Keratinocyte (primary cell): ENCODE results near the gene THOC5. TPM values are rescaled to one million over a fixed set of nuclear protein-coding genes. Genes with fewer than 3 reads are reported as not detected.
A peak's percentile ranks its signal among the peaks of the same experiment; 100 is the strongest.
"Not testable (repeated sequence)": the region's sequence is repeated elsewhere in the genome, so short reads cannot be mapped to it uniquely, and the experiment has no call there.

Source experiments
- DNase-seq: peaks from one replicate; pipeline ENCODE4 v3.0.0-alpha.2; 2011; ENCODE audit warnings: low read depth, missing footprints, low spot score
- FAIRE-seq: peaks from 2 replicates; lab custom pipeline; 2011; peaks lifted over from hg19 to GRCh38; lab: Jason Lieb, UNC
- H2AFZ ChIP-seq: 2 replicates; pipeline ENCODE4 v1.6.0; 2012; ENCODE audit warnings: low read length, control low read depth, inconsistent platforms; ENCODE audit not compliant: control insufficient read depth
- H3K27ac ChIP-seq: 2 replicates; pipeline ENCODE4 v1.5.1; 2011; ENCODE audit warnings: low read length; ENCODE audit not compliant: control insufficient read depth, insufficient read depth
- H3K27me3 ChIP-seq: 3 replicates; pipeline ENCODE4 v1.6.0; 2011; ENCODE audit warnings: low read length; ENCODE audit not compliant: control insufficient read depth, insufficient read depth; ENCODE audit errors: extremely low read depth
- H3K36me3 ChIP-seq, 2 experiments: 2 replicates in 1 of 2; 3 replicates in 1 of 2; pipeline ENCODE4 v1.5.1; 2011; ENCODE audit warnings: low read length in 2 of 2, mild to moderate bottlenecking in 1 of 2; ENCODE audit not compliant: control insufficient read depth in 2 of 2, insufficient read depth in 2 of 2; ENCODE audit errors: extremely low read depth in 1 of 2
- H3K4me1 ChIP-seq: 3 replicates; pipeline ENCODE4 v1.5.1; 2011; ENCODE audit warnings: low read length; ENCODE audit not compliant: control insufficient read depth, insufficient read depth; ENCODE audit errors: extremely low read depth
- H3K4me2 ChIP-seq: 3 replicates; pipeline ENCODE4 v1.6.0; 2011; ENCODE audit warnings: low read depth, low read length; ENCODE audit not compliant: control insufficient read depth, insufficient read depth; ENCODE audit errors: extremely low read depth
- H3K4me3 ChIP-seq, 3 experiments: fragments of 200-600 bp in 1 of 3; sonication (generic) in 1 of 3; 2 replicates in 2 of 3; 3 replicates in 1 of 3; pipeline ENCODE4 v1.5.1; 2011 to 2016; ENCODE audit warnings: low read length in 3 of 3, mild to moderate bottlenecking in 3 of 3, control low read depth in 2 of 3, inconsistent platforms in 1 of 3, low read depth in 1 of 3, mixed read lengths in 1 of 3, mixed run types in 1 of 3, moderate library complexity in 1 of 3; ENCODE audit not compliant: control insufficient read depth in 2 of 3, insufficient read depth in 2 of 3; ENCODE audit errors: extremely low read depth in 1 of 3
- H3K79me2 ChIP-seq: 2 replicates; pipeline ENCODE4 v1.6.0; 2012; ENCODE audit warnings: low read length; ENCODE audit not compliant: control insufficient read depth, insufficient read depth
- H3K9ac ChIP-seq: 3 replicates; pipeline ENCODE4 v1.6.0; 2011; ENCODE audit warnings: low read length; ENCODE audit not compliant: control insufficient read depth, insufficient read depth; ENCODE audit errors: extremely low read depth
- H3K9me1 ChIP-seq: 3 replicates; pipeline ENCODE4 v1.6.0; 2011; ENCODE audit warnings: low read length; ENCODE audit not compliant: control insufficient read depth, insufficient read depth; ENCODE audit errors: extremely low read depth
- H3K9me3 ChIP-seq: 2 replicates; pipeline ENCODE4 v1.5.1; 2012; ENCODE audit warnings: low read depth, low read length; ENCODE audit not compliant: control insufficient read depth
- H4K20me1 ChIP-seq: 3 replicates; pipeline ENCODE4 v1.6.0; 2011; ENCODE audit warnings: low read length; ENCODE audit not compliant: control insufficient read depth, insufficient read depth; ENCODE audit errors: extremely low read depth
- EZH2 ChIP-seq: IDR thresholded peaks from one replicate; pipeline ENCODE4 v1.6.1; 2012; ENCODE audit warnings: inconsistent platforms, mild to moderate bottlenecking, low read length, moderate library complexity
- dilution Hi-C: fragments of 300-500 bp; cut with MboI; formaldehyde crosslinking; loops from one replicate; pipeline ENCODE4 v1.7.0; 2020; ENCODE audit warnings: low sequenced_read_pairs; ENCODE audit not compliant: extremely low pct_ligation_motif_present
- polyA plus RNA-seq, 5 experiments: library from polyadenylated mRNA; depleted of rRNA in 3 of 5; stranded (reverse) in 3 of 5; stranded (forward) in 1 of 5; unstranded in 1 of 5; fragments of >200 nt; gene quantifications; 1 replicate in 1 of 5; 2 replicates in 3 of 5; 3 replicates in 1 of 5; pipeline versions ENCODE4 v1.2.1 to v1.2.3, GENCODE V29; 2011 to 2012; ENCODE audit warnings: missing spikeins in 2 of 5, low read depth in 1 of 5, low replicate concordance in 1 of 5
- TF ChIP-seq, protein P1 (sequence below), 3 experiments: IDR thresholded peaks in 1 of 3; conservative IDR thresholded peaks in 1 of 3; optimal IDR thresholded peaks in 1 of 3; 2 replicates in 2 of 3; 3 replicates in 1 of 3; pipeline versions ENCODE3 to v1.5.1; 2011; ENCODE audit warnings: low read length in 3 of 3, mild to moderate bottlenecking in 3 of 3, moderate library complexity in 2 of 3, control low read depth in 1 of 3, inconsistent platforms in 1 of 3; ENCODE audit not compliant: insufficient read depth in 2 of 3; ENCODE audit errors: extremely low read depth in 1 of 3

THOC5 gene
- polyA plus RNA-seq, 1 donor (not counting 4 experiments of a cell fraction or from before 2014, with no cell fraction given), result 35.4 TPM

DNA sequence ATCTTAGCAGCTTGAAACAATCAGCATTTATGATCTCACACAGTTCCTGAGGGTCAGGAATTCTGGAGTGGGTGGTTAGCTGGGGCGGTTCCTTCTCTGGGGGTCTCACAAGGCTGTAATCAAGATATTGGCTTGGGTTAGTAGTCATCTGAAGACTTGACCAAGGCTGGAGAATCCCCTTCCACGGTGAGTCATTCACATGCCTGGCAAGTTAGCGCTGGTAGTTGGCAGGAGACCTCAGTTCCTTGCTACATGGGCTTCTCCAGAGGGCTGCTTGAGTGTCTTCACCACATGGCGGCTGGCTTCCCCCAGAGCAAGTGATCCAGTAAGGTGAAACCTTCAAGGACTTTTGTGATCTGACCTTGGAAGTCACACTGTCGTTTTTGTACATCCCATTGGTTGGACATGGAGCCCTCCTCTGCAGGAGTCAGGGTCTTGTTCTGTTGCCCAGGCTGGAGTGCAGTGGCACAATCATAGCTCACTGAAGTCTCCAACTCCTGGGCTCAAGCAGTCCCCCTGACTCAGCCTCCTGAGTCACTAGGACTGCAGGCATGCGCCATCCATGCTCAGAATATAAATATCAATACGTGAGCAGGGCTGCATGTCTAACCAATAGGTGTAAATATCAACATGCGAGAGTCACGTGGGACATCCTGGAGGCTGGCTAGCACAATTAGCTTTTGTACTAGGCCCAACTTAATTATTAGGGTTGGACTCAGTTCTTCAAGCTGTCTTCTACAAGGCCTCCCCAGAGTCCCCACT lies 34.6 kb upstream of the THOC5 start:
- Histone ChIP-seq H3K9me3 (no peaks in the 10 kb centered on the region), H3K27me3 (no peaks in the 10 kb centered on the region), H3K4me1 (peaks cover 15% of the 10 kb centered on the region), H3K9me1 (peaks cover 2% of the 10 kb centered on the region), H4K20me1 (no peaks in the 10 kb centered on the region), H3K4me3 (no peak overlapping the region), H2AFZ (peak overlapping the region; percentile 66), H3K9ac (peak overlapping the region; percentile 34), H3K27ac (peak overlapping the region; percentile 55), H3K36me3 (no peaks in the 10 kb centered on the region), H3K79me2 (no peaks in the 10 kb centered on the region), H3K4me2 (peak overlapping the region; percentile 62)
- TF ChIP-seq, protein P1, sequence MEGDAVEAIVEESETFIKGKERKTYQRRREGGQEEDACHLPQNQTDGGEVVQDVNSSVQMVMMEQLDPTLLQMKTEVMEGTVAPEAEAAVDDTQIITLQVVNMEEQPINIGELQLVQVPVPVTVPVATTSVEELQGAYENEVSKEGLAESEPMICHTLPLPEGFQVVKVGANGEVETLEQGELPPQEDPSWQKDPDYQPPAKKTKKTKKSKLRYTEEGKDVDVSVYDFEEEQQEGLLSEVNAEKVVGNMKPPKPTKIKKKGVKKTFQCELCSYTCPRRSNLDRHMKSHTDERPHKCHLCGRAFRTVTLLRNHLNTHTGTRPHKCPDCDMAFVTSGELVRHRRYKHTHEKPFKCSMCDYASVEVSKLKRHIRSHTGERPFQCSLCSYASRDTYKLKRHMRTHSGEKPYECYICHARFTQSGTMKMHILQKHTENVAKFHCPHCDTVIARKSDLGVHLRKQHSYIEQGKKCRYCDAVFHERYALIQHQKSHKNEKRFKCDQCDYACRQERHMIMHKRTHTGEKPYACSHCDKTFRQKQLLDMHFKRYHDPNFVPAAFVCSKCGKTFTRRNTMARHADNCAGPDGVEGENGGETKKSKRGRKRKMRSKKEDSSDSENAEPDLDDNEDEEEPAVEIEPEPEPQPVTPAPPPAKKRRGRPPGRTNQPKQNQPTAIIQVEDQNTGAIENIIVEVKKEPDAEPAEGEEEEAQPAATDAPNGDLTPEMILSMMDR (optimal IDR thresholded peaks at IDR 0.05 in 1 of 3, IDR thresholded peaks at IDR 0.05 in 1 of 3, conservative IDR thresholded peaks at IDR 0.05 in 1 of 3; ENCODE audit: extremely low read depth in 1 of 3, insufficient read depth in 2 of 3, low read length in 3 of 3), result no peak
- TF ChIP-seq EZH2, result no peak
- DNase-seq (peak; percentile 54), FAIRE-seq (peak; percentile 98)
- dilution Hi-C loops, result no loop called here

DNA sequence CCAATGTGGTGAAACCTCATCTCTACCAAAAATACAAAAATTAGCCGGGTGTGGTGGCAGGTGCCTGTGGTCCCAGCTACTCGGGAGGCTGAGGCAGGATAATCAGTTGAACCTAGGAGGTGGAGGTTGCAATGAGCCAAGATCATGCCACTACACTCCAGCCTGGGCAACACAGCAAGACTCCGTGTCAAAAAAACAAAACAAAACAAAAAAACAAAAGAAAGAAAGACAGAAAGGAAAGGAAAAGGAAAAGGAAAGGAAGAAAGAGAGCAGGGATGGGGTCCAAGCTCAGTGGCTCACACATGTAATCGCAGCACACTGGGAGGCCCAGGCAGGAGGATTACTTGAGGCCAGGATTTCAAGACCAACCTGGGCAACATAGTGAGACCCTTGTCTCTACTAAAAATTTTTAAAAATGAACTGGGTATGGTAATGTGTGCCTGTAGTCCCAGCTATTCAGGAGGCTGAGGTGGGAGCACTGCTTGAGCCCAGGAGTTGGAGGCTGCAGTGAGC lies 32.7 kb upstream of the THOC5 start:
- H3K4me3 ChIP-seq, H3K9me3 ChIP-seq, H4K20me1 ChIP-seq, H3K79me2 ChIP-seq, DNase-seq, FAIRE-seq, H3K36me3 ChIP-seq, H2AFZ ChIP-seq, H3K9ac ChIP-seq, dilution Hi-C loops, H3K27me3 ChIP-seq, H3K9me1 ChIP-seq, H3K27ac ChIP-seq, H3K4me2 ChIP-seq: not testable (repeated sequence)
- H3K4me1 ChIP-seq, result peaks cover 20% of the 10 kb centered on the region
